ENCODE data around the gene GAS6.
"Not testable (repeated sequence)": the region's sequence is repeated elsewhere in the genome, so short reads cannot be mapped to it uniquely, and the experiment has no call there.

Gene GAS6

DNA sequence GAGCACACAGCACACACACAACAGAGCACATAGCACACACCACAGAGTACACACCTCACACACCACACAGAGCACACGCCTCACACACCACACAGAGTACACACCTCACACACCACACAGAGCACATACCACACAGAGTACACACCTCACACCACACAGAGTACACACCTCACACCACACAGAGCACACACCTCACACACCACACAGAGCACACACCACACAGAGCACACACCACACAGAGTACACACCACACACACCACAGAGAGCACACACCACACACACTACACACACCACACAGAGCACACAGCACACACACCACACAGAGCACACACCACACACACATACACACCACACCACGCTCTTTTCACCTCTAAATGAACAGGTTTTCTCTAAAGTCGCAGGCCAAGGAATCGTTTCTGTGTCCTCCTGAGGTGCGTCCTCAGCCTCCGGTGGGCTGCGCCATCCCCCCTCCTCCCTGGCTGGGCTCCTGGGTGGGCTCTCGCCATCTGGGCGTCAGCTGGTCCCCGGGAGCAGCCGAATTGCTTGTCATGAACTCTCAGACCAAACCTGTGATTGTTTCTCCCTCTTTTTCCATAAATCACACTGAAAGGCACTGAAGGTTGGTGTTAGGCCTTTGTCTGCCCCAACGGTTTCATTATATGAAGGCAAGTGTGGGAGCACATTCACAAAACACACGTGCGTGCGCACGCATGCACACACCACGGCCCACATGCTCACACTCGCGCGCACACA is 67.5 kb downstream of the GAS6 start:
- no peak for DNase-seq
- Histone ChIP-seq H2AFZ (ENCODE audit: low read length) (no peak overlapping the region), H3K4me2 (ENCODE audit: low read depth, low read length) (no peak overlapping the region), H3K27ac (ENCODE audit: low read length) (no peak overlapping the region), H4K20me1 (ENCODE audit: insufficient read depth, low read length) (no peaks in the 10 kb centered on the region), H3K36me3 (replicated peaks; ENCODE audit: insufficient read depth, low read length) (no peaks in the 10 kb centered on the region), H3K9me2 (replicated peaks; ENCODE audit: insufficient read depth, low read length) (no peaks in the 10 kb centered on the region), H3K9me3 (replicated peaks; ENCODE audit: insufficient read depth, low read length) (no peaks in the 10 kb centered on the region), H3K9ac (ENCODE audit: low read length) (no peak overlapping the region), H3K27me3 (replicated peaks; ENCODE audit: insufficient read depth, low read length) (no peaks in the 10 kb centered on the region), H3K79me2 (ENCODE audit: low read length) (no peaks in the 10 kb centered on the region), H3K4me1 (ENCODE audit: low read length) (no peaks in the 10 kb centered on the region), H3K4me3 (ENCODE audit: low read length) (no peak overlapping the region), H3F3A (ENCODE audit: insufficient read depth, low read length) (no peaks in the 10 kb centered on the region)
- no peak for TF ChIP-seq CTCF (IDR thresholded peaks at IDR 0.05; ENCODE audit: low read length)
- TF ChIP-seq EZH2phosphoT487 (IDR thresholded peaks at IDR 0.05; ENCODE audit: low read length), result no peak
- TF ChIP-seq EZH2 (optimal IDR thresholded peaks at IDR 0.05; ENCODE audit: low read depth, low read length), result no peak

DNA sequence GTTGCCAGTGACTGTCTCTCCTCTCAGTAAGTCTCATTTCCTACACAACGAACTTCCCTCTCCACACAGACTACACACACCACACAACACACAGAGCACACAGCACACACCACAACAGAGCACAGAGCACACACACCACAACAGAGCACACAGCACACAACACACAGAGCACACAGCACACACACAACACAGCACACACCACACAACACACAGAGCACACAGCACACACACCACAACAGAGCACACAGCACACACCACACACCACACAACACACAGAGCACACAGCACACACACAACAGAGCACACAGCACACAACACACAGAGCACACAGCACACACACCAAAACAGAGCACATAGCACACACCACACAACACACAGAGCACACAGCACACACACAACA is 68.5 kb downstream of the GAS6 start:
- H3K27me3 ChIP-seq (replicated peaks; ENCODE audit: insufficient read depth, low read length); H3K36me3 ChIP-seq (replicated peaks; ENCODE audit: insufficient read depth, low read length); H2AFZ ChIP-seq (ENCODE audit: low read length); H3K79me2 ChIP-seq (ENCODE audit: low read length); H3K27ac ChIP-seq (ENCODE audit: low read length); H3K4me2 ChIP-seq (ENCODE audit: low read depth, low read length); H4K20me1 ChIP-seq (ENCODE audit: insufficient read depth, low read length); H3K4me3 ChIP-seq (ENCODE audit: low read length); H3K9ac ChIP-seq (ENCODE audit: low read length); DNase-seq; H3K9me2 ChIP-seq (replicated peaks; ENCODE audit: insufficient read depth, low read length); H3K9me3 ChIP-seq (replicated peaks; ENCODE audit: insufficient read depth, low read length); H3F3A ChIP-seq (ENCODE audit: insufficient read depth, low read length); H3K4me1 ChIP-seq (ENCODE audit: low read length): not testable (repeated sequence)

GRCh38 chr13:113794764-113795173 is 69.1 kb downstream of the GAS6 start:
- TF ChIP-seq EZH2 (optimal IDR thresholded peaks at IDR 0.05; ENCODE audit: low read depth, low read length) (no peak), EZH2phosphoT487 (IDR thresholded peaks at IDR 0.05; ENCODE audit: low read length) (no peak), CTCF (IDR thresholded peaks at IDR 0.05; ENCODE audit: low read length) (no peak)
- DNase-seq, result no peak
- no peak overlapping the region for H3K4me3 ChIP-seq (ENCODE audit: low read length)
- no peaks in the 10 kb centered on the region for H3K27me3 ChIP-seq (replicated peaks; ENCODE audit: insufficient read depth, low read length)
- no peaks in the 10 kb centered on the region for H3K9me3 ChIP-seq (replicated peaks; ENCODE audit: insufficient read depth, low read length)
- no peak overlapping the region for H3K4me2 ChIP-seq (ENCODE audit: low read depth, low read length)
- no peak overlapping the region for H3K9ac ChIP-seq (ENCODE audit: low read length)
- H3F3A ChIP-seq (ENCODE audit: insufficient read depth, low read length), result no peaks in the 10 kb centered on the region
- no peak overlapping the region for H3K27ac ChIP-seq (ENCODE audit: low read length)
- H4K20me1 ChIP-seq (ENCODE audit: insufficient read depth, low read length), result no peaks in the 10 kb centered on the region
- H3K79me2 ChIP-seq (ENCODE audit: low read length), result no peaks in the 10 kb centered on the region
- H3K9me2 ChIP-seq (replicated peaks; ENCODE audit: insufficient read depth, low read length), result no peaks in the 10 kb centered on the region
- no peak overlapping the region for H2AFZ ChIP-seq (ENCODE audit: low read length)
- H3K4me1 ChIP-seq (ENCODE audit: low read length), result no peaks in the 10 kb centered on the region
- H3K36me3 ChIP-seq (replicated peaks; ENCODE audit: insufficient read depth, low read length), result no peaks in the 10 kb centered on the region

GRCh38 chr13:113794086-113794485 is 69.8 kb downstream of the GAS6 start:
- no peak overlapping the region for H3K4me3 ChIP-seq (ENCODE audit: low read length)
- no peak overlapping the region for H3K9ac ChIP-seq (ENCODE audit: low read length)
- H3K27me3 ChIP-seq (replicated peaks; ENCODE audit: insufficient read depth, low read length), result no peaks in the 10 kb centered on the region
- no peak overlapping the region for H2AFZ ChIP-seq (ENCODE audit: low read length)
- H3K4me2 ChIP-seq (ENCODE audit: low read depth, low read length), result no peak overlapping the region
- DNase-seq, result no peak
- H3F3A ChIP-seq (ENCODE audit: insufficient read depth, low read length), result no peaks in the 10 kb centered on the region
- no peak overlapping the region for H3K27ac ChIP-seq (ENCODE audit: low read length)
- H3K9me3 ChIP-seq (replicated peaks; ENCODE audit: insufficient read depth, low read length), result no peaks in the 10 kb centered on the region
- H3K79me2 ChIP-seq (ENCODE audit: low read length), result no peaks in the 10 kb centered on the region
- H3K36me3 ChIP-seq (replicated peaks; ENCODE audit: insufficient read depth, low read length), result no peaks in the 10 kb centered on the region
- H4K20me1 ChIP-seq (ENCODE audit: insufficient read depth, low read length), result no peaks in the 10 kb centered on the region
- no peaks in the 10 kb centered on the region for H3K4me1 ChIP-seq (ENCODE audit: low read length)
- H3K9me2 ChIP-seq (replicated peaks; ENCODE audit: insufficient read depth, low read length), result no peaks in the 10 kb centered on the region
- no peak for TF ChIP-seq EZH2phosphoT487 (IDR thresholded peaks at IDR 0.05; ENCODE audit: low read length)
- no peak for TF ChIP-seq EZH2 (optimal IDR thresholded peaks at IDR 0.05; ENCODE audit: low read depth, low read length)
- TF ChIP-seq CTCF (IDR thresholded peaks at IDR 0.05; ENCODE audit: low read length), result no peak
